Measurements from ENCODE around the gene AKNAD1. TPM values are rescaled to one million over a fixed set of nuclear protein-coding genes. Genes with fewer than 3 reads are reported as not detected.

The AKNAD1 gene
- polyA plus RNA-seq, 1 donor (not counting 4 experiments of a cell fraction or from before 2014, with no cell fraction given), result 6.9 TPM

GRCh38 chr1:108877348-108878159 is 20.7 kb upstream of the AKNAD1 start:
- Histone ChIP-seq H3K79me2 (ENCODE audit: control insufficient read depth, insufficient read depth, low read length) (peaks cover 59% of the 10 kb centered on the region), H3K4me1 (ENCODE audit: control insufficient read depth, extremely low read depth, insufficient read depth, low read length) (peaks cover 22% of the 10 kb centered on the region), H3K27me3 (ENCODE audit: control insufficient read depth, extremely low read depth, insufficient read depth, low read length) (no peaks in the 10 kb centered on the region), H3K4me2 (ENCODE audit: control insufficient read depth, extremely low read depth, insufficient read depth, low read depth, low read length) (peak overlapping the region; percentile 97), H3K27ac (ENCODE audit: control insufficient read depth, insufficient read depth, low read length) (peak overlapping the region; percentile 74), H2AFZ (ENCODE audit: control insufficient read depth, low read length) (peak overlapping the region; percentile 31), H3K9ac (ENCODE audit: control insufficient read depth, extremely low read depth, insufficient read depth, low read length) (peak overlapping the region; percentile 85), H3K36me3 (ENCODE audit: control insufficient read depth in 2 of 2, extremely low read depth in 1 of 2, insufficient read depth in 2 of 2, low read length in 2 of 2) (peaks cover 0 to 1% of the 10 kb centered on the region in 2 experiments), H3K9me1 (ENCODE audit: control insufficient read depth, extremely low read depth, insufficient read depth, low read length) (no peaks in the 10 kb centered on the region), H3K9me3 (ENCODE audit: control insufficient read depth, low read depth, low read length) (no peaks in the 10 kb centered on the region), H3K4me3 (ENCODE audit: control insufficient read depth in 2 of 3, extremely low read depth in 1 of 3, insufficient read depth in 2 of 3, low read depth in 1 of 3, low read length in 3 of 3) (peak overlapping the region; percentile 80 to 98 (median 91)), H4K20me1 (ENCODE audit: control insufficient read depth, extremely low read depth, insufficient read depth, low read length) (no peaks in the 10 kb centered on the region)
- DNase-seq (ENCODE audit: low read depth, low spot score), result no peak
- no peak for FAIRE-seq
- TF ChIP-seq CTCF (optimal IDR thresholded peaks at IDR 0.05 in 1 of 3, IDR thresholded peaks at IDR 0.05 in 1 of 3, conservative IDR thresholded peaks at IDR 0.05 in 1 of 3; ENCODE audit: extremely low read depth in 1 of 3, insufficient read depth in 2 of 3, low read length in 3 of 3) (no peak), EZH2 (IDR thresholded peaks at IDR 0.05; ENCODE audit: low read length) (no peak)
- dilution Hi-C loops (cut with MboI; ENCODE audit: extremely low pct_ligation_motif_present, low sequenced_read_pairs), result no loop called here

- H4K20me1 ChIP-seq (ENCODE audit: control insufficient read depth, extremely low read depth, insufficient read depth, low read length), result no peaks in the 10 kb centered on the region
- H3K9ac ChIP-seq (ENCODE audit: control insufficient read depth, extremely low read depth, insufficient read depth, low read length), result no peak overlapping the region
- H3K27ac ChIP-seq (ENCODE audit: control insufficient read depth, insufficient read depth, low read length), result no peak overlapping the region
- dilution Hi-C loops (cut with MboI; ENCODE audit: extremely low pct_ligation_motif_present, low sequenced_read_pairs), result no loop called here
- FAIRE-seq (no peak), DNase-seq (ENCODE audit: low read depth, low spot score) (no peak)
- H3K27me3 ChIP-seq (ENCODE audit: control insufficient read depth, extremely low read depth, insufficient read depth, low read length), result no peaks in the 10 kb centered on the region
- H3K4me3 ChIP-seq (ENCODE audit: control insufficient read depth in 2 of 3, extremely low read depth in 1 of 3, insufficient read depth in 2 of 3, low read depth in 1 of 3, low read length in 3 of 3), result no peak overlapping the region
- H2AFZ ChIP-seq (ENCODE audit: control insufficient read depth, low read length), result no peak overlapping the region
- TF ChIP-seq EZH2 (IDR thresholded peaks at IDR 0.05; ENCODE audit: low read length), result no peak
- TF ChIP-seq CTCF (optimal IDR thresholded peaks at IDR 0.05 in 1 of 3, IDR thresholded peaks at IDR 0.05 in 1 of 3, conservative IDR thresholded peaks at IDR 0.05 in 1 of 3; ENCODE audit: extremely low read depth in 1 of 3, insufficient read depth in 2 of 3, low read length in 3 of 3), result no peak
- H3K9me1 ChIP-seq (ENCODE audit: control insufficient read depth, extremely low read depth, insufficient read depth, low read length), result no peaks in the 10 kb centered on the region
- no peaks in the 10 kb centered on the region for H3K9me3 ChIP-seq (ENCODE audit: control insufficient read depth, low read depth, low read length)
- no peak overlapping the region for H3K4me2 ChIP-seq (ENCODE audit: control insufficient read depth, extremely low read depth, insufficient read depth, low read depth, low read length)
- H3K79me2 ChIP-seq (ENCODE audit: control insufficient read depth, insufficient read depth, low read length), result no peaks in the 10 kb centered on the region
- H3K36me3 ChIP-seq (ENCODE audit: control insufficient read depth in 2 of 2, extremely low read depth in 1 of 2, insufficient read depth in 2 of 2, low read length in 2 of 2), result no peaks in the 10 kb centered on the region
- peaks cover 3% of the 10 kb centered on the region for H3K4me1 ChIP-seq (ENCODE audit: control insufficient read depth, extremely low read depth, insufficient read depth, low read length)
Measured at GRCh38 chr1:108871050-108871724, 14.3 kb upstream of the AKNAD1 start.
